Gastrocnemius medialis (tissue), 4 donors: Measurements from ENCODE around the gene LSP1.

Experiments
- POLR2A ChIP-seq, 2 donors: fragments of 450-650 bp; IDR thresholded peaks; one replicate each; pipeline ENCODE4 v1.6.1; 2017; ENCODE audit warnings: antibody characterized with exemption in 2 of 2, mild to moderate bottlenecking in 2 of 2, moderate library complexity in 2 of 2
- TF ChIP-seq, protein P1 (sequence below), 5 experiments: fragments of 450-650 bp in 3 of 5; fragments of 200-600 bp in 2 of 5; sonication (generic) in 2 of 5; IDR thresholded peaks in 4 of 5; conservative IDR thresholded peaks in 1 of 5; 1 replicate in 4 of 5; 2 replicates in 1 of 5; pipeline ENCODE4 v1.5.1; 2016 to 2019; ENCODE audit warnings: antibody characterized with exemption in 5 of 5, mild to moderate bottlenecking in 3 of 5, moderate library complexity in 3 of 5

DNA sequence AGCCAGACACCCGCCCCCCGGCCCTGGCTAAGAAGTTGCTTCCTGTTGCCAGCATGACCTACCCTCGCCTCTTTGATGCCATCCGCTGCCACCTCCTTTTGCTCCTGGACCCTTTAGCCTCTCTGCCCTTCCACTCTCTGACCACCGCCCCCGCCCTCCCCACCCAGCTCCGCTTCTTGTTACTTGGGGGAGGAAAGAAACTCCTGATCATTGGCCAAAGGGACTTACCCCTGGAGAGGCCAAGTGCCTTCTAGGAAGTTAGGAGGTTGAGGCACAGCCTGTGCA is 38.9 kb downstream of the LSP1 start, which contains the start of gene PRR33:
- TF ChIP-seq, protein P1, sequence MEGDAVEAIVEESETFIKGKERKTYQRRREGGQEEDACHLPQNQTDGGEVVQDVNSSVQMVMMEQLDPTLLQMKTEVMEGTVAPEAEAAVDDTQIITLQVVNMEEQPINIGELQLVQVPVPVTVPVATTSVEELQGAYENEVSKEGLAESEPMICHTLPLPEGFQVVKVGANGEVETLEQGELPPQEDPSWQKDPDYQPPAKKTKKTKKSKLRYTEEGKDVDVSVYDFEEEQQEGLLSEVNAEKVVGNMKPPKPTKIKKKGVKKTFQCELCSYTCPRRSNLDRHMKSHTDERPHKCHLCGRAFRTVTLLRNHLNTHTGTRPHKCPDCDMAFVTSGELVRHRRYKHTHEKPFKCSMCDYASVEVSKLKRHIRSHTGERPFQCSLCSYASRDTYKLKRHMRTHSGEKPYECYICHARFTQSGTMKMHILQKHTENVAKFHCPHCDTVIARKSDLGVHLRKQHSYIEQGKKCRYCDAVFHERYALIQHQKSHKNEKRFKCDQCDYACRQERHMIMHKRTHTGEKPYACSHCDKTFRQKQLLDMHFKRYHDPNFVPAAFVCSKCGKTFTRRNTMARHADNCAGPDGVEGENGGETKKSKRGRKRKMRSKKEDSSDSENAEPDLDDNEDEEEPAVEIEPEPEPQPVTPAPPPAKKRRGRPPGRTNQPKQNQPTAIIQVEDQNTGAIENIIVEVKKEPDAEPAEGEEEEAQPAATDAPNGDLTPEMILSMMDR (IDR thresholded peaks at IDR 0.05 in 4 of 5, conservative IDR thresholded peaks at IDR 0.05 in 1 of 5) = no peak
- no peak for TF ChIP-seq POLR2A (IDR thresholded peaks at IDR 0.05)
